ENCODE data around the gene SLC26A8. TPM values are rescaled to one million over a fixed set of nuclear protein-coding genes. Genes with fewer than 3 reads are reported as not detected.

The SLC26A8 gene
- total RNA-seq, 1 donor = under 0.01 TPM

- peak overlapping the region; percentile 49 for H2AFZ ChIP-seq (ENCODE audit: low read length)
Measured at GRCh38 chr6:35922139-35922554, 102.3 kb downstream of the SLC26A8 start.

GRCh38 chr6:35920793-35921732 lies 103.4 kb downstream of the SLC26A8 start, which contains the start of gene SRPK1:
TSS of gene SRPK1 (minus strand) at chr6:35921098. CDS start at chr6:35921056, 42 bp downstream.
- peak within 1 kb of the TSS; percentile 88 for H2AFZ ChIP-seq (ENCODE audit: low read length)
- H3K36me3 ChIP-seq (ENCODE audit: insufficient read depth, low read length) = no peaks in the 10 kb centered on the region
- no peaks in the 10 kb centered on the region for H3K9me3 ChIP-seq (ENCODE audit: low read depth, low read length)
- no peak for TF ChIP-seq CTCF (IDR thresholded peaks at IDR 0.05; ENCODE audit: extremely low read depth, low read depth, low read length)
- peaks cover 25% of the 10 kb centered on the region for H3K4me1 ChIP-seq (ENCODE audit: insufficient read depth, low read length)
- peak within 1 kb of the TSS; percentile 80 for H3K4me3 ChIP-seq (ENCODE audit: insufficient read depth, low read length)
- no peaks in the 10 kb centered on the region for H4K20me1 ChIP-seq (ENCODE audit: insufficient read depth, low read length)
- peak; percentile 99 for DNase-seq (ENCODE audit: insufficient read length, low spot score, missing footprints)
- H3K27me3 ChIP-seq (ENCODE audit: insufficient read depth, low read length) = no peaks in the 10 kb centered on the region
- H3K4me2 ChIP-seq (ENCODE audit: insufficient read depth, low read length) = peak within 1 kb of the TSS; percentile 84
- peak within 1 kb of the TSS; percentile 57 for H3K27ac ChIP-seq (ENCODE audit: low read depth, low read length)
- H3K79me2 ChIP-seq (ENCODE audit: insufficient read depth, low read length) = peaks cover 52% of the 10 kb centered on the region

More at GRCh38 chr6:35922139-35922554, 102.3 kb downstream of the SLC26A8 start:
- Histone ChIP-seq H3K27me3 (ENCODE audit: insufficient read depth, low read length) (no peaks in the 10 kb centered on the region), H4K20me1 (ENCODE audit: insufficient read depth, low read length) (no peaks in the 10 kb centered on the region), H3K79me2 (ENCODE audit: insufficient read depth, low read length) (peaks cover 41% of the 10 kb centered on the region), H3K9me3 (ENCODE audit: low read depth, low read length) (no peaks in the 10 kb centered on the region), H3K4me1 (ENCODE audit: insufficient read depth, low read length) (peaks cover 25% of the 10 kb centered on the region), H3K4me3 (ENCODE audit: insufficient read depth, low read length) (no peak overlapping the region), H3K36me3 (ENCODE audit: insufficient read depth, low read length) (no peaks in the 10 kb centered on the region), H3K4me2 (ENCODE audit: insufficient read depth, low read length) (no peak overlapping the region), H3K27ac (ENCODE audit: low read depth, low read length) (no peak overlapping the region)
- DNase-seq (ENCODE audit: insufficient read length, low spot score, missing footprints) = no peak
- TF ChIP-seq CTCF (IDR thresholded peaks at IDR 0.05; ENCODE audit: extremely low read depth, low read depth, low read length) = no peak

GRCh38 chr6:35919827-35920751 lies 104.4 kb downstream of the SLC26A8 start:
- H3K4me1 ChIP-seq (ENCODE audit: insufficient read depth, low read length) = peaks cover 25% of the 10 kb centered on the region
- no peak for TF ChIP-seq CTCF (IDR thresholded peaks at IDR 0.05; ENCODE audit: extremely low read depth, low read depth, low read length)
- H3K79me2 ChIP-seq (ENCODE audit: insufficient read depth, low read length) = peaks cover 55% of the 10 kb centered on the region
- no peaks in the 10 kb centered on the region for H4K20me1 ChIP-seq (ENCODE audit: insufficient read depth, low read length)
- H3K27me3 ChIP-seq (ENCODE audit: insufficient read depth, low read length) = no peaks in the 10 kb centered on the region
- H3K4me3 ChIP-seq (ENCODE audit: insufficient read depth, low read length) = peak overlapping the region; percentile 80
- H3K36me3 ChIP-seq (ENCODE audit: insufficient read depth, low read length) = peaks cover 3% of the 10 kb centered on the region
- H3K4me2 ChIP-seq (ENCODE audit: insufficient read depth, low read length) = peak overlapping the region; percentile 84
- no peaks in the 10 kb centered on the region for H3K9me3 ChIP-seq (ENCODE audit: low read depth, low read length)
- peak; percentile 90 for DNase-seq (ENCODE audit: insufficient read length, low spot score, missing footprints)
- H2AFZ ChIP-seq (ENCODE audit: low read length) = peak overlapping the region; percentile 76
- H3K27ac ChIP-seq (ENCODE audit: low read depth, low read length) = peak overlapping the region; percentile 57

All from osteoblast (primary cell).